Upper lobe of left lung (tissue), 6 donors: ENCODE measurements around the gene PARD3B. TPM values are rescaled to one million over a fixed set of nuclear protein-coding genes. Genes with fewer than 3 reads are reported as not detected.

Experiments
- ATAC-seq, 2 donors: fragments of 200-7000 bp; cut with Tn5 transposase; one replicate each; pipeline ENCODE4 v1.9.1; 2022; ENCODE audit warnings: mild to moderate bottlenecking in 2 of 2, moderate library complexity in 2 of 2; ENCODE audit not compliant: low FRiP score in 2 of 2
- DNase-seq, 2 donors: peaks; one replicate each; pipeline ENCODE4 v3.0.0-alpha.2; 2019 to 2020
- H3K27ac ChIP-seq, 4 donors: fragments of 200-600 bp; sonication (generic); one replicate each; pipeline ENCODE4 v1.5.1; 2016 to 2019
- H3K27me3 ChIP-seq, 4 donors: fragments of 200-600 bp; sonication (generic); one replicate each; pipeline ENCODE4 v1.5.1; 2017 to 2019
- H3K36me3 ChIP-seq, 4 donors: fragments of 200-600 bp; sonication (generic); one replicate each; pipeline ENCODE4 v1.5.1; 2016 to 2019
- H3K4me1 ChIP-seq, 4 donors: fragments of 200-600 bp; sonication (generic); one replicate each; pipeline ENCODE4 v1.5.1; 2018 to 2019
- H3K4me3 ChIP-seq, 4 donors: fragments of 200-600 bp; sonication (generic); one replicate each; pipeline ENCODE4 v1.5.1; 2017 to 2019; ENCODE audit warnings: mild to moderate bottlenecking in 2 of 4, moderate library complexity in 1 of 4
- H3K9me3 ChIP-seq, 4 donors: fragments of 200-600 bp; sonication (generic); one replicate each; pipeline ENCODE4 v1.5.1; 2018 to 2019
- EP300 ChIP-seq, 4 donors: sonication (generic); formaldehyde crosslinking; IDR thresholded peaks; one replicate each; pipeline ENCODE4 v1.5.1; 2017; ENCODE audit warnings: antibody characterized with exemption in 4 of 4, control low read depth in 2 of 4
- POLR2A ChIP-seq, 4 donors: fragments of 450-650 bp; IDR thresholded peaks; one replicate each; pipeline ENCODE4 v1.5.1; 2016 to 2017; ENCODE audit warnings: antibody characterized with exemption in 4 of 4, mild to moderate bottlenecking in 2 of 4
- POLR2AphosphoS5 ChIP-seq, 2 donors: sonication (generic); formaldehyde crosslinking; IDR thresholded peaks; one replicate each; pipeline ENCODE4 v1.5.1; 2017; ENCODE audit warnings: antibody characterized with exemption in 2 of 2
- WGBS, 2 donors: methylation state at CpG; one replicate each; pipeline ENCODE4 v1.1.5; 2017 to 2018; 5-methylcytosine and 5-hydroxymethylcytosine counted together
- total RNA-seq, 6 donors: library from RNA; depleted of rRNA in 4 of 6; stranded (reverse); fragments of >200 nt in 4 of 6; gene quantifications; one replicate each; pipeline versions ENCODE4 v1.1.0 to v1.2.1, GENCODE V29; 2016 to 2021
- TF ChIP-seq, protein P1 (sequence below), 6 experiments: fragments of 450-650 bp in 4 of 6; fragments of 200-600 bp in 2 of 6; sonication (generic) in 2 of 6; IDR thresholded peaks; one replicate each; pipeline ENCODE4 v1.5.1; 2016 to 2019; ENCODE audit warnings: antibody characterized with exemption in 6 of 6
- donor health status: DM: no; HTN: no; CAD: no; lungs with moderate emphysema.
- donor health status: DM: no; HTN: yes; CAD: no; lungs with severe emphysema.

Gene PARD3B
- total RNA-seq, 6 donors from 2014 or later = 17.8 to 44.9 (median 24.2) TPM

GRCh38 chr2:205654878-205655605 lies 1109.8 kb downstream of the PARD3B start:
- no peak overlapping the region for H3K4me3 ChIP-seq
- no peaks in the 10 kb centered on the region for H3K27me3 ChIP-seq
- ATAC-seq (peak in 1 of 2 donors; percentile 53), DNase-seq (no peak)
- no peak for TF ChIP-seq POLR2AphosphoS5 (IDR thresholded peaks at IDR 0.05)
- no peak for TF ChIP-seq EP300 (IDR thresholded peaks at IDR 0.05)
- TF ChIP-seq, protein P1, sequence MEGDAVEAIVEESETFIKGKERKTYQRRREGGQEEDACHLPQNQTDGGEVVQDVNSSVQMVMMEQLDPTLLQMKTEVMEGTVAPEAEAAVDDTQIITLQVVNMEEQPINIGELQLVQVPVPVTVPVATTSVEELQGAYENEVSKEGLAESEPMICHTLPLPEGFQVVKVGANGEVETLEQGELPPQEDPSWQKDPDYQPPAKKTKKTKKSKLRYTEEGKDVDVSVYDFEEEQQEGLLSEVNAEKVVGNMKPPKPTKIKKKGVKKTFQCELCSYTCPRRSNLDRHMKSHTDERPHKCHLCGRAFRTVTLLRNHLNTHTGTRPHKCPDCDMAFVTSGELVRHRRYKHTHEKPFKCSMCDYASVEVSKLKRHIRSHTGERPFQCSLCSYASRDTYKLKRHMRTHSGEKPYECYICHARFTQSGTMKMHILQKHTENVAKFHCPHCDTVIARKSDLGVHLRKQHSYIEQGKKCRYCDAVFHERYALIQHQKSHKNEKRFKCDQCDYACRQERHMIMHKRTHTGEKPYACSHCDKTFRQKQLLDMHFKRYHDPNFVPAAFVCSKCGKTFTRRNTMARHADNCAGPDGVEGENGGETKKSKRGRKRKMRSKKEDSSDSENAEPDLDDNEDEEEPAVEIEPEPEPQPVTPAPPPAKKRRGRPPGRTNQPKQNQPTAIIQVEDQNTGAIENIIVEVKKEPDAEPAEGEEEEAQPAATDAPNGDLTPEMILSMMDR (IDR thresholded peaks at IDR 0.05) = no peak
- no peak for TF ChIP-seq POLR2A (IDR thresholded peaks at IDR 0.05)
- WGBS, 2 donors = 88 to 92% methylated on average over 5 to 10 of the region's 10 CpGs
- no peak overlapping the region for H3K27ac ChIP-seq
- peaks cover 0 to 15% (median 8%) of the 10 kb centered on the region in 4 donors for H3K4me1 ChIP-seq
- H3K36me3 ChIP-seq = no peaks in the 10 kb centered on the region
- no peaks in the 10 kb centered on the region for H3K9me3 ChIP-seq

- Histone ChIP-seq H3K4me1 (peaks cover 0 to 10% (median 5%) of the 10 kb centered on the region in 4 donors), H3K4me3 (no peak overlapping the region), H3K27me3 (no peaks in the 10 kb centered on the region), H3K27ac (no peak overlapping the region), H3K9me3 (no peaks in the 10 kb centered on the region), H3K36me3 (no peaks in the 10 kb centered on the region)
- no peak for DNase-seq
- no peak for ATAC-seq
- 81 to 85% methylated on average over 6 of the region's 6 CpGs for WGBS, 2 donors
- TF ChIP-seq POLR2AphosphoS5 (IDR thresholded peaks at IDR 0.05) = no peak
- no peak for TF ChIP-seq POLR2A (IDR thresholded peaks at IDR 0.05)
- TF ChIP-seq, protein P1 (IDR thresholded peaks at IDR 0.05) = no peak
- TF ChIP-seq EP300 (IDR thresholded peaks at IDR 0.05) = no peak
These were observed 1110.6 kb downstream of the PARD3B start for GRCh38 chr2:205655779-205656456.

DNA sequence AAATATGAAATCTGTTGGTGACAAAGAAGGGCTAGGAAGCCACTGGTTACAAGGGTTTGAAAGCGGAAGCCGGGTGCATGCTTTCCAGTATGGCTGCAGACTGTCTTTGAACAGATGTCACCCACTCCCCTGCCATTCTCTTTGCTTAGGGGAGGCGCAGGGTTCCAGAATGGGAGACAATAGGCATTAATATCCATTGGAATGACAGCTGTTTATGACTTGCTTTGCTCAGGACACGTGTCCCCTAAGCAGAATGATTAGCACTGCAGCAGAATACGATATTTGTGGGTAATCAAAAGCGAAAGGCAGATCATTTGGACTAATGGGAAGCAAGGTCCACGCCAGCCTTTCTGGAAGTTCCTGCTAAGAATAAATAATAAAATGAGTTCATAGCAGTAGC lies 1111.2 kb downstream of the PARD3B start:
- WGBS, 2 donors = 73 to 80% methylated on average over 7 of the region's 7 CpGs
- H3K4me1 ChIP-seq = peaks cover 0 to 9% (median 7%) of the 10 kb centered on the region in 4 donors
- ATAC-seq (no peak), DNase-seq (no peak)
- no peak overlapping the region for H3K27ac ChIP-seq
- no peaks in the 10 kb centered on the region for H3K9me3 ChIP-seq
- H3K36me3 ChIP-seq = no peaks in the 10 kb centered on the region
- no peak overlapping the region for H3K4me3 ChIP-seq
- H3K27me3 ChIP-seq = no peaks in the 10 kb centered on the region
- TF ChIP-seq POLR2AphosphoS5 (IDR thresholded peaks at IDR 0.05) (no peak), EP300 (IDR thresholded peaks at IDR 0.05) (no peak), POLR2A (IDR thresholded peaks at IDR 0.05) (no peak)
- TF ChIP-seq, protein P1 (IDR thresholded peaks at IDR 0.05) = no peak

DNA sequence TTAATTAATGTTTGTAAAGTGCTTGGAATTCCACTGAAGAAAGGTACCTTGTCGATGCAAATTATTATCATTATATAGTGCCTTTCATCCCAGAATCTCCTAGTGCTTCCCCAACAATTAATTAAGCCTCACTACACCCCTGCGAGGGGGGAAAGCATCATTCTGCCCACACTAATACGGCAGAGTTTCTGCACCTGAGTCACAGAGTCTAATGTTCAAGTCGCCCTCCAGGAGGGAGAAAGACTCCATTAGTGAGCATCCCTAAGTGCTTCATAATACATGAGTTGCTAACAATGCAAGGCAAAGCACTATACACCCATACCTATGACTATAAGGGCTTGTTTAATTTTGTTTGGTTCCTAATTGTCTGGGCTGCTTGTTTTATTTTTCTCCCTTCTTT lies 1111.7 kb downstream of the PARD3B start:
- TF ChIP-seq POLR2AphosphoS5 (IDR thresholded peaks at IDR 0.05) (no peak), EP300 (IDR thresholded peaks at IDR 0.05) (no peak), POLR2A (IDR thresholded peaks at IDR 0.05) (no peak)
- TF ChIP-seq, protein P1 (IDR thresholded peaks at IDR 0.05) = no peak
- 83 to 85% methylated on average over 4 of the region's 4 CpGs for WGBS, 2 donors

More for the DNA sequence above, 1111.7 kb downstream of the PARD3B start:
- Histone ChIP-seq H3K4me3 (no peak overlapping the region), H3K27ac (no peak overlapping the region), H3K4me1 (peaks cover 0 to 9% (median 7%) of the 10 kb centered on the region in 4 donors), H3K27me3 (no peaks in the 10 kb centered on the region), H3K9me3 (no peaks in the 10 kb centered on the region), H3K36me3 (no peaks in the 10 kb centered on the region)
- no peak for DNase-seq
- ATAC-seq = no peak
